Keratinocyte (primary cell): Measurements from ENCODE around the gene PTPRN2. TPM values are rescaled to one million over a fixed set of nuclear protein-coding genes. Genes with fewer than 3 reads are reported as not detected.

Source experiments
- DNase-seq: peaks from one replicate; pipeline ENCODE4 v3.0.0-alpha.2; 2011; ENCODE audit warnings: low read depth, missing footprints, low spot score
- FAIRE-seq: peaks from 2 replicates; lab custom pipeline; 2011; peaks lifted over from hg19 to GRCh38; lab: Jason Lieb, UNC
- H2AFZ ChIP-seq: 2 replicates; pipeline ENCODE4 v1.6.0; 2012; ENCODE audit warnings: low read length, control low read depth, inconsistent platforms; ENCODE audit not compliant: control insufficient read depth
- H3K27ac ChIP-seq: 2 replicates; pipeline ENCODE4 v1.5.1; 2011; ENCODE audit warnings: low read length; ENCODE audit not compliant: control insufficient read depth, insufficient read depth
- H3K27me3 ChIP-seq: 3 replicates; pipeline ENCODE4 v1.6.0; 2011; ENCODE audit warnings: low read length; ENCODE audit not compliant: control insufficient read depth, insufficient read depth; ENCODE audit errors: extremely low read depth
- H3K36me3 ChIP-seq, 2 experiments: 2 replicates in 1 of 2; 3 replicates in 1 of 2; pipeline ENCODE4 v1.5.1; 2011; ENCODE audit warnings: low read length in 2 of 2, mild to moderate bottlenecking in 1 of 2; ENCODE audit not compliant: control insufficient read depth in 2 of 2, insufficient read depth in 2 of 2; ENCODE audit errors: extremely low read depth in 1 of 2
- H3K4me1 ChIP-seq: 3 replicates; pipeline ENCODE4 v1.5.1; 2011; ENCODE audit warnings: low read length; ENCODE audit not compliant: control insufficient read depth, insufficient read depth; ENCODE audit errors: extremely low read depth
- H3K4me2 ChIP-seq: 3 replicates; pipeline ENCODE4 v1.6.0; 2011; ENCODE audit warnings: low read depth, low read length; ENCODE audit not compliant: control insufficient read depth, insufficient read depth; ENCODE audit errors: extremely low read depth
- H3K4me3 ChIP-seq, 3 experiments: fragments of 200-600 bp in 1 of 3; sonication (generic) in 1 of 3; 2 replicates in 2 of 3; 3 replicates in 1 of 3; pipeline ENCODE4 v1.5.1; 2011 to 2016; ENCODE audit warnings: low read length in 3 of 3, mild to moderate bottlenecking in 3 of 3, control low read depth in 2 of 3, inconsistent platforms in 1 of 3, low read depth in 1 of 3, mixed read lengths in 1 of 3, mixed run types in 1 of 3, moderate library complexity in 1 of 3; ENCODE audit not compliant: control insufficient read depth in 2 of 3, insufficient read depth in 2 of 3; ENCODE audit errors: extremely low read depth in 1 of 3
- H3K79me2 ChIP-seq: 2 replicates; pipeline ENCODE4 v1.6.0; 2012; ENCODE audit warnings: low read length; ENCODE audit not compliant: control insufficient read depth, insufficient read depth
- H3K9ac ChIP-seq: 3 replicates; pipeline ENCODE4 v1.6.0; 2011; ENCODE audit warnings: low read length; ENCODE audit not compliant: control insufficient read depth, insufficient read depth; ENCODE audit errors: extremely low read depth
- H3K9me1 ChIP-seq: 3 replicates; pipeline ENCODE4 v1.6.0; 2011; ENCODE audit warnings: low read length; ENCODE audit not compliant: control insufficient read depth, insufficient read depth; ENCODE audit errors: extremely low read depth
- H3K9me3 ChIP-seq: 2 replicates; pipeline ENCODE4 v1.5.1; 2012; ENCODE audit warnings: low read depth, low read length; ENCODE audit not compliant: control insufficient read depth
- H4K20me1 ChIP-seq: 3 replicates; pipeline ENCODE4 v1.6.0; 2011; ENCODE audit warnings: low read length; ENCODE audit not compliant: control insufficient read depth, insufficient read depth; ENCODE audit errors: extremely low read depth
- EZH2 ChIP-seq: IDR thresholded peaks from one replicate; pipeline ENCODE4 v1.6.1; 2012; ENCODE audit warnings: inconsistent platforms, mild to moderate bottlenecking, low read length, moderate library complexity
- dilution Hi-C: fragments of 300-500 bp; cut with MboI; formaldehyde crosslinking; loops from one replicate; pipeline ENCODE4 v1.7.0; 2020; ENCODE audit warnings: low sequenced_read_pairs; ENCODE audit not compliant: extremely low pct_ligation_motif_present
- polyA plus RNA-seq, 5 experiments: library from polyadenylated mRNA; depleted of rRNA in 3 of 5; stranded (reverse) in 3 of 5; stranded (forward) in 1 of 5; unstranded in 1 of 5; fragments of >200 nt; gene quantifications; 1 replicate in 1 of 5; 2 replicates in 3 of 5; 3 replicates in 1 of 5; pipeline versions ENCODE4 v1.2.1 to v1.2.3, GENCODE V29; 2011 to 2012; ENCODE audit warnings: missing spikeins in 2 of 5, low read depth in 1 of 5, low replicate concordance in 1 of 5
- TF ChIP-seq, protein P1 (sequence below), 3 experiments: IDR thresholded peaks in 1 of 3; conservative IDR thresholded peaks in 1 of 3; optimal IDR thresholded peaks in 1 of 3; 2 replicates in 2 of 3; 3 replicates in 1 of 3; pipeline versions ENCODE3 to v1.5.1; 2011; ENCODE audit warnings: low read length in 3 of 3, mild to moderate bottlenecking in 3 of 3, moderate library complexity in 2 of 3, control low read depth in 1 of 3, inconsistent platforms in 1 of 3; ENCODE audit not compliant: insufficient read depth in 2 of 3; ENCODE audit errors: extremely low read depth in 1 of 3

The PTPRN2 gene
- polyA plus RNA-seq, 1 donor (not counting 4 experiments of a cell fraction or from before 2014, with no cell fraction given): not detected

GRCh38 chr7:158263110-158263963, 324.3 kb downstream of the PTPRN2 start:
- dilution Hi-C loops: no loop called here
- FAIRE-seq: no peak
- no peak for TF ChIP-seq EZH2
- TF ChIP-seq, protein P1, sequence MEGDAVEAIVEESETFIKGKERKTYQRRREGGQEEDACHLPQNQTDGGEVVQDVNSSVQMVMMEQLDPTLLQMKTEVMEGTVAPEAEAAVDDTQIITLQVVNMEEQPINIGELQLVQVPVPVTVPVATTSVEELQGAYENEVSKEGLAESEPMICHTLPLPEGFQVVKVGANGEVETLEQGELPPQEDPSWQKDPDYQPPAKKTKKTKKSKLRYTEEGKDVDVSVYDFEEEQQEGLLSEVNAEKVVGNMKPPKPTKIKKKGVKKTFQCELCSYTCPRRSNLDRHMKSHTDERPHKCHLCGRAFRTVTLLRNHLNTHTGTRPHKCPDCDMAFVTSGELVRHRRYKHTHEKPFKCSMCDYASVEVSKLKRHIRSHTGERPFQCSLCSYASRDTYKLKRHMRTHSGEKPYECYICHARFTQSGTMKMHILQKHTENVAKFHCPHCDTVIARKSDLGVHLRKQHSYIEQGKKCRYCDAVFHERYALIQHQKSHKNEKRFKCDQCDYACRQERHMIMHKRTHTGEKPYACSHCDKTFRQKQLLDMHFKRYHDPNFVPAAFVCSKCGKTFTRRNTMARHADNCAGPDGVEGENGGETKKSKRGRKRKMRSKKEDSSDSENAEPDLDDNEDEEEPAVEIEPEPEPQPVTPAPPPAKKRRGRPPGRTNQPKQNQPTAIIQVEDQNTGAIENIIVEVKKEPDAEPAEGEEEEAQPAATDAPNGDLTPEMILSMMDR (optimal IDR thresholded peaks at IDR 0.05 in 1 of 3, IDR thresholded peaks at IDR 0.05 in 1 of 3, conservative IDR thresholded peaks at IDR 0.05 in 1 of 3; ENCODE audit: extremely low read depth in 1 of 3, insufficient read depth in 2 of 3, low read length in 3 of 3): no peak

DNA sequence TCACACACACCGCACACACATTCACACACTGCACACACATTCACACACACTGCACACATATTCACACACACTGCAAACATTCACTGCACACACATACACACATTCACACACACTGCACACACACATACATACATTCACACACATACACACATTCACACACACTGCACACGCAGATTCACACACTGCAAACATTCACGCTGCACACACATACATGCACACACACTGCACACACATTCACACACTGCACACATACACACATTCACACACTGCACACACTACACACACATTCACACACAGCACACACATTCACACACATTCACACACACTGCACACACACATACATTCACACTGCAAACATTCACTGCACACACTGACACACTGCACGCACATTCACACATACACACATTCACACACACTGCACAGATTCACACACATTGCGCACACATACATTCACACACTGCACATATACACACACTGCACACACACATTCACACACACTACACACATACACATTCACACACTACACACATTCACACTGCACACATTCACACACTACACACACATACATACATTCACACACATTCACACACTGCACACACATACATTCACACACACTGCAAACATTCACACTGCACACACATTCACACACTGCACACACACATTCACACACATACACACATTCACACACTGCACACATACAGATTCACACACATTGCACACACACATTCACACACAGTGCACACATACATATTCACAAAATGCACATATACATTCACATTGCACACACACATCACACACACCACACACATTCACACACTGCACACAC, 325.1 kb downstream of the PTPRN2 start:
- H3K36me3 ChIP-seq: no peaks in the 10 kb centered on the region
- H4K20me1 ChIP-seq: no peaks in the 10 kb centered on the region
- H3K27me3 ChIP-seq: no peaks in the 10 kb centered on the region
- no peak overlapping the region for H3K27ac ChIP-seq
- no peaks in the 10 kb centered on the region for H3K9me1 ChIP-seq
- no peak overlapping the region for H3K4me2 ChIP-seq
- FAIRE-seq: no peak
- H3K79me2 ChIP-seq: no peaks in the 10 kb centered on the region
- dilution Hi-C loops: no loop called here
- no peak overlapping the region for H2AFZ ChIP-seq
- H3K9me3 ChIP-seq: peaks cover 40% of the 10 kb centered on the region
- DNase-seq: no peak
- TF ChIP-seq, protein P1 (optimal IDR thresholded peaks at IDR 0.05 in 1 of 3, IDR thresholded peaks at IDR 0.05 in 1 of 3, conservative IDR thresholded peaks at IDR 0.05 in 1 of 3; ENCODE audit: extremely low read depth in 1 of 3, insufficient read depth in 2 of 3, low read length in 3 of 3): no peak
- TF ChIP-seq EZH2: no peak
- no peak overlapping the region for H3K4me3 ChIP-seq
- H3K9ac ChIP-seq: no peak overlapping the region
- H3K4me1 ChIP-seq: no peaks in the 10 kb centered on the region

More at GRCh38 chr7:158263110-158263963, 324.3 kb downstream of the PTPRN2 start:
- Histone ChIP-seq H2AFZ (no peak overlapping the region), H3K4me1 (no peaks in the 10 kb centered on the region), H3K9me1 (no peaks in the 10 kb centered on the region), H3K27ac (no peak overlapping the region), H3K27me3 (no peaks in the 10 kb centered on the region), H3K4me3 (no peak overlapping the region), H3K36me3 (no peaks in the 10 kb centered on the region), H3K9me3 (peaks cover 40% of the 10 kb centered on the region), H3K4me2 (no peak overlapping the region), H4K20me1 (no peaks in the 10 kb centered on the region), H3K79me2 (no peaks in the 10 kb centered on the region), H3K9ac (no peak overlapping the region)
- DNase-seq: no peak
